ENCODE results near the gene NHERF2. TPM values are rescaled to one million over a fixed set of nuclear protein-coding genes. Genes with fewer than 3 reads are reported as not detected.
A peak's percentile ranks its signal among the peaks of the same experiment; 100 is the strongest.

The NHERF2 gene
- total and polyA plus RNA-seq, 7 donors: 61.6 to 156 (median 86.8) TPM

GRCh38 chr16:2056681-2057407 lies 30.1 kb downstream of the NHERF2 start:
- Histone ChIP-seq H3K9me3 (no peaks in the 10 kb centered on the region), H3K4me1 (no peaks in the 10 kb centered on the region), H3K4me3 (no peak overlapping the region), H3K27ac (no peak overlapping the region), H3K36me3 (ENCODE audit: insufficient read depth in 1 of 2, low read depth in 1 of 2) (peaks cover 3 to 84% of the 10 kb centered on the region in 2 donors), H3K27me3 (ENCODE audit: insufficient read depth in 3 of 3, low read length in 2 of 3) (no peaks in the 10 kb centered on the region)
- ATAC-seq (peak in 3 of 4 donors; percentile 8 to 32 (median 24)), DNase-seq (no peak)
- 83 to 88% (median 84%) methylated on average over 19 of the region's 19 CpGs for WGBS, 3 donors
- TF ChIP-seq, protein P1, sequence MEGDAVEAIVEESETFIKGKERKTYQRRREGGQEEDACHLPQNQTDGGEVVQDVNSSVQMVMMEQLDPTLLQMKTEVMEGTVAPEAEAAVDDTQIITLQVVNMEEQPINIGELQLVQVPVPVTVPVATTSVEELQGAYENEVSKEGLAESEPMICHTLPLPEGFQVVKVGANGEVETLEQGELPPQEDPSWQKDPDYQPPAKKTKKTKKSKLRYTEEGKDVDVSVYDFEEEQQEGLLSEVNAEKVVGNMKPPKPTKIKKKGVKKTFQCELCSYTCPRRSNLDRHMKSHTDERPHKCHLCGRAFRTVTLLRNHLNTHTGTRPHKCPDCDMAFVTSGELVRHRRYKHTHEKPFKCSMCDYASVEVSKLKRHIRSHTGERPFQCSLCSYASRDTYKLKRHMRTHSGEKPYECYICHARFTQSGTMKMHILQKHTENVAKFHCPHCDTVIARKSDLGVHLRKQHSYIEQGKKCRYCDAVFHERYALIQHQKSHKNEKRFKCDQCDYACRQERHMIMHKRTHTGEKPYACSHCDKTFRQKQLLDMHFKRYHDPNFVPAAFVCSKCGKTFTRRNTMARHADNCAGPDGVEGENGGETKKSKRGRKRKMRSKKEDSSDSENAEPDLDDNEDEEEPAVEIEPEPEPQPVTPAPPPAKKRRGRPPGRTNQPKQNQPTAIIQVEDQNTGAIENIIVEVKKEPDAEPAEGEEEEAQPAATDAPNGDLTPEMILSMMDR (IDR thresholded peaks at IDR 0.05): no peak
- intact Hi-C loops (cut with DNase I): no loop called here

DNA sequence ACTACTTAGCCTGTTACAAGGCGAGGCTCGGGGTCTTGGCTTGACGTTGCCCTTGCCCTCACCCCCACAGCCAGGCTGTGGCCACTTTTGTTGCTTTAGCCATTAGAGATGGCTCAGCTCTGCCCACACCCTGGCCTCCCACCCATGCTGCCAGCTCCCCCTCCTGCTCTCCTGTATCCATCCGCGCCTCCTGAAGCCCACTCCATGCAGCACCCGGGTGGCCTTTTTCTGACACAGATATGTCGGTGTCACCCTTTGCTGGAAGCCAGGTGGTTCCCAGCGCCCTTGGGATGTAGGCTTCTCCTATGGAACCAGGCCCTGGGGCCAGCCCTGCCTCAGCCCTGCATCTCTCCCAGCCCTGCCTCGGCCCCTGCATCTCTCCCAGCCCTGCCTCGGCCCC lies 30.7 kb downstream of the NHERF2 start:
- Histone ChIP-seq H3K4me1 (no peaks in the 10 kb centered on the region), H3K9me3 (no peaks in the 10 kb centered on the region), H3K36me3 (ENCODE audit: insufficient read depth in 1 of 2, low read depth in 1 of 2) (peaks cover 3 to 84% of the 10 kb centered on the region in 2 donors), H3K27ac (no peak overlapping the region), H3K27me3 (ENCODE audit: insufficient read depth in 3 of 3, low read length in 2 of 3) (no peaks in the 10 kb centered on the region), H3K4me3 (no peak overlapping the region)
- ATAC-seq (no peak), DNase-seq (no peak)
- intact Hi-C loops (cut with DNase I): no loop called here
- TF ChIP-seq, protein P1 (IDR thresholded peaks at IDR 0.05): no peak
- 83 to 92% (median 89%) methylated on average over 8 to 10 of the region's 10 CpGs for WGBS, 3 donors

DNA sequence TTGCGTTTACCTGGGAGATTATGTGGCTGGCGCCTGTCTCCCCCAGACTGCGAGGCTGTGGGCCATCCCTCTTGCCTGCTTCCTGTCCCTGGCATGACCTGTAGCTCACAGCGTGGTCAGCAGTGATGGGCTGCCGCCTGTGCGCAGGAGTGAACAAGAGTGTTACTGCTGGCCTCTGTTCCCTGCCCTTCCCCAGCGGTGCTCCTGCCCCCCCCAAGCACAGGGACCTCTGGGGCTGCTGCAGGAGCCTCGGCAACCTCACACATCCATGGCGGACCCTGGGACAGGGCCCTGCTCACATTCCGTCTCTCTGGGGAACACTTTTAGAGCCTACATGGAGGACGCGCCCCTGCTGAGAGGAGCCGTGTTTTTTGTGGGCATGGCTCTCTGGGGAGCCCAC lies 31.7 kb downstream of the NHERF2 start:
- H3K27ac ChIP-seq: no peak overlapping the region
- WGBS, 3 donors: 82 to 90% (median 88%) methylated on average over 13 of the region's 13 CpGs
- TF ChIP-seq, protein P1 (IDR thresholded peaks at IDR 0.05): no peak
- H3K9me3 ChIP-seq: no peaks in the 10 kb centered on the region
- peaks cover 3 to 84% of the 10 kb centered on the region in 2 donors for H3K36me3 ChIP-seq (ENCODE audit: insufficient read depth in 1 of 2, low read depth in 1 of 2)
- intact Hi-C loops (cut with DNase I): no loop called here
- no peak for DNase-seq
- H3K27me3 ChIP-seq (ENCODE audit: insufficient read depth in 3 of 3, low read length in 2 of 3): no peaks in the 10 kb centered on the region
- no peaks in the 10 kb centered on the region for H3K4me1 ChIP-seq
- no peak for ATAC-seq
- H3K4me3 ChIP-seq: no peak overlapping the region

DNA sequence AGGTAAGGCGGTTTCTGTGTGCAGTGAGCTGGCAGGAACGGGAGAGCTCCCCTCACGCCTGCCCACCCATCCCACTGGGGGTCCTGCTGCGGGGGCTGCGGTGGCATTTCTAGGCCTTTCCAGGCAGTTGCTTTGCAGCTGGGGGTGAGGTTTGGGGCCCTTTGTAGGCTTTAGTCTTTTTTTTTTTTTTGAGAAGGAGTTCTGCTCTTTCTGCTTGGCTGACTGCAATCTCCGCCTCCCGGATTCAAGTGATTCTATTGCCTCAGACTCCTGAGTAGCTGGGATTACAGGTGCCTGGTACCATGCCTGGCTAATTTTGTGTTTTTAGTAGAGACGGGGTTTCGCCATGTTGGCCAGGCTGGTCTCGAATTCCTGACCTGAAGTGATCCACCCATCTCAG lies 32.2 kb downstream of the NHERF2 start:
- Histone ChIP-seq H3K36me3 (ENCODE audit: insufficient read depth in 1 of 2, low read depth in 1 of 2) (peaks cover 3 to 84% of the 10 kb centered on the region in 2 donors), H3K4me3 (no peak overlapping the region), H3K9me3 (no peaks in the 10 kb centered on the region), H3K27ac (no peak overlapping the region), H3K4me1 (no peaks in the 10 kb centered on the region), H3K27me3 (ENCODE audit: insufficient read depth in 3 of 3, low read length in 2 of 3) (no peaks in the 10 kb centered on the region)
- DNase-seq (no peak), ATAC-seq (no peak)
- WGBS, 3 donors: 86 to 90% (median 90%) methylated on average over 10 of the region's 10 CpGs
- intact Hi-C loops (cut with DNase I): no loop called here
- TF ChIP-seq, protein P1 (IDR thresholded peaks at IDR 0.05): no peak

- Histone ChIP-seq H3K9me3 (no peaks in the 10 kb centered on the region), H3K4me1 (no peaks in the 10 kb centered on the region), H3K4me3 (no peak overlapping the region), H3K36me3 (ENCODE audit: insufficient read depth in 1 of 2, low read depth in 1 of 2) (peaks cover 3 to 81% of the 10 kb centered on the region in 2 donors), H3K27me3 (ENCODE audit: insufficient read depth in 3 of 3, low read length in 2 of 3) (no peaks in the 10 kb centered on the region), H3K27ac (no peak overlapping the region)
- 84 to 92% (median 87%) methylated on average over 17 of the region's 17 CpGs for WGBS, 3 donors
- intact Hi-C loops (cut with DNase I): no loop called here
- DNase-seq: no peak
- ATAC-seq: no peak
- TF ChIP-seq, protein P1 (IDR thresholded peaks at IDR 0.05): no peak
Observed at GRCh38 chr16:2060346-2060745, 33.6 kb downstream of the NHERF2 start.

Data from psoas muscle (tissue), 8 donors.